H1 (cell line): Measurements from ENCODE around the gene TPRN. TPM values are rescaled to one million over a fixed set of nuclear protein-coding genes. Genes with fewer than 3 reads are reported as not detected.

Experiments
- CTCF ChIA-PET: fragments of 300-600 bp; sonication (Branson Sonifier 250); formaldehyde crosslinking; loops from one replicate; lab custom pipeline; 2021; ENCODE audit not compliant: partially characterized antibody; lab: Charles Lee
- POLR2A ChIA-PET: fragments of 300-600 bp; sonication (Branson Sonifier 250); formaldehyde crosslinking; loops from one replicate; lab custom pipeline; 2021; ENCODE audit warnings: inconsistent platforms; ENCODE audit not compliant: partially characterized antibody; lab: Charles Lee
- DNase-seq, 2 experiments: peaks; one replicate each; pipeline versions ENCODE4 v3.0.0 to v3.0.0-alpha.2; 2010 to 2022; ENCODE audit warnings: low spot score in 2 of 2, low read depth in 1 of 2, mixed read lengths in 1 of 2
- FAIRE-seq: peaks from 2 replicates; lab custom pipeline; 2011; peaks lifted over from hg19 to GRCh38; lab: Jason Lieb, UNC
- H2AFZ ChIP-seq: 2 replicates; pipeline ENCODE4 v1.8.1; 2012; ENCODE audit warnings: low read length, inconsistent platforms
- H2AK5ac ChIP-seq: 2 replicates; pipeline ENCODE4 v1.6.1; 2013; ENCODE audit warnings: low read depth, low read length
- H2BK120ac ChIP-seq: replicated peaks from 2 replicates; pipeline ENCODE3; 2013; ENCODE audit warnings: low read depth, low read length, inconsistent platforms
- H2BK12ac ChIP-seq: 2 replicates; pipeline ENCODE4 v1.6.1; 2013; ENCODE audit warnings: low read depth, low read length
- H2BK15ac ChIP-seq: 2 replicates; pipeline ENCODE4 v1.6.1; 2013; ENCODE audit warnings: low read length
- H2BK20ac ChIP-seq: 2 replicates; pipeline ENCODE4 v1.6.1; 2013; ENCODE audit warnings: low read length
- H2BK5ac ChIP-seq: 2 replicates; pipeline ENCODE4 v1.6.1; 2013; ENCODE audit warnings: low read depth, low read length
- H3K14ac ChIP-seq: 2 replicates; pipeline ENCODE4 v1.6.1; 2013; ENCODE audit warnings: inconsistent platforms; ENCODE audit not compliant: insufficient read length
- H3K18ac ChIP-seq: 2 replicates; pipeline ENCODE4 v1.6.1; 2013; ENCODE audit warnings: low read length; ENCODE audit errors: extremely low read depth
- H3K23ac ChIP-seq: 2 replicates; pipeline ENCODE4 v1.6.1; 2013; ENCODE audit warnings: inconsistent platforms; ENCODE audit not compliant: insufficient read length
- H3K23me2 ChIP-seq: 2 replicates; pipeline ENCODE4 v1.6.1; 2013; ENCODE audit warnings: low read depth, low read length
- H3K27ac ChIP-seq: 2 replicates; pipeline ENCODE4 v1.6.1; 2011; ENCODE audit warnings: low read depth, low read length, inconsistent platforms
- H3K27me3 ChIP-seq, 4 experiments: replicated peaks in 1 of 4; 1 replicate in 1 of 4; 2 replicates in 3 of 4; pipeline versions ENCODE4 v1.6.1 to v1.8.1; 2011 to 2013; ENCODE audit warnings: low read length in 3 of 4, mild to moderate bottlenecking in 3 of 4, inconsistent platforms in 2 of 4, mixed read lengths in 2 of 4, moderate library complexity in 1 of 4; ENCODE audit not compliant: control insufficient read depth in 3 of 4, insufficient read depth in 3 of 4; ENCODE audit errors: extremely low read depth in 1 of 4
- H3K36me3 ChIP-seq, 4 experiments: 2 replicates each; pipeline versions ENCODE4 v1.6.1 to v1.8.1; 2011 to 2013; ENCODE audit warnings: mild to moderate bottlenecking in 4 of 4, low read length in 3 of 4, moderate library complexity in 2 of 4, control low read depth in 1 of 4, inconsistent platforms in 1 of 4; ENCODE audit not compliant: insufficient read depth in 4 of 4, control insufficient read depth in 2 of 4
- H3K4ac ChIP-seq: replicated peaks from 2 replicates; pipeline ENCODE3; 2013; ENCODE audit warnings: low read length, low read depth, mixed read lengths, inconsistent platforms; ENCODE audit not compliant: insufficient read length
- H3K4me1 ChIP-seq, 4 experiments: replicated peaks in 1 of 4; 1 replicate in 1 of 4; 2 replicates in 3 of 4; pipeline versions ENCODE4 v1.6.1 to v1.8.1; 2011 to 2013; ENCODE audit warnings: low read length in 3 of 4, inconsistent platforms in 2 of 4, mixed read lengths in 1 of 4; ENCODE audit not compliant: insufficient read depth in 4 of 4, control insufficient read depth in 3 of 4
- H3K4me2 ChIP-seq, 2 experiments: 2 replicates each; pipeline versions ENCODE4 v1.6.1 to v1.8.1; 2011 to 2013; ENCODE audit warnings: low read depth in 2 of 2, low read length in 2 of 2, control low read depth in 1 of 2, inconsistent platforms in 1 of 2, mild to moderate bottlenecking in 1 of 2; ENCODE audit not compliant: insufficient read depth in 1 of 2
- H3K4me3 ChIP-seq, 4 experiments: fragments of 200-600, 300-600 bp in 1 of 4; sonication (generic), shearing (Covaris generic), sonication (Bioruptor Twin) in 1 of 4; 2 replicates each; pipeline versions ENCODE4 v1.5.1 to v1.8.1; 2011 to 2016; ENCODE audit warnings: low read length in 4 of 4, low read depth in 3 of 4, control low read depth in 2 of 4, inconsistent platforms in 2 of 4, mild to moderate bottlenecking in 2 of 4, mixed read lengths in 1 of 4, moderate library complexity in 1 of 4; ENCODE audit not compliant: insufficient read depth in 2 of 4; ENCODE audit errors: extremely low read depth in 1 of 4
- H3K56ac ChIP-seq: replicated peaks from 2 replicates; pipeline ENCODE3; 2013; ENCODE audit warnings: low read depth, mild to moderate bottlenecking, mixed read lengths, low read length, inconsistent platforms; ENCODE audit not compliant: insufficient read length
- H3K79me1 ChIP-seq: 2 replicates; pipeline ENCODE4 v1.6.1; 2013; ENCODE audit warnings: low read depth, low read length, control low read depth
- H3K79me2 ChIP-seq, 2 experiments: 2 replicates each; pipeline versions ENCODE4 v1.6.1 to v1.8.1; 2012 to 2013; ENCODE audit warnings: low read length in 2 of 2, mild to moderate bottlenecking in 2 of 2, inconsistent platforms in 1 of 2; ENCODE audit not compliant: insufficient read depth in 2 of 2, control insufficient read depth in 1 of 2
- H3K9ac ChIP-seq, 4 experiments: replicated peaks in 1 of 4; 1 replicate in 1 of 4; 2 replicates in 3 of 4; pipeline versions ENCODE4 v1.6.1 to v1.8.1; 2011 to 2013; ENCODE audit warnings: low read depth in 3 of 4, low read length in 3 of 4, control low read depth in 2 of 4, mild to moderate bottlenecking in 2 of 4, moderate library complexity in 2 of 4, inconsistent platforms in 1 of 4; ENCODE audit errors: extremely low read depth in 1 of 4
- H3K9me3 ChIP-seq, 2 experiments: 2 replicates each; pipeline versions ENCODE4 v1.6.1 to v1.8.1; 2012 to 2013; ENCODE audit warnings: mild to moderate bottlenecking in 2 of 2, moderate library complexity in 2 of 2, control low read depth in 1 of 2, inconsistent platforms in 1 of 2, low read depth in 1 of 2, low read length in 1 of 2, mixed read lengths in 1 of 2; ENCODE audit not compliant: insufficient read depth in 2 of 2
- H4K20me1 ChIP-seq, 2 experiments: replicated peaks in 1 of 2; 2 replicates each; pipeline versions ENCODE3 to v1.8.1; 2011 to 2013; ENCODE audit warnings: inconsistent platforms in 2 of 2, low read length in 2 of 2, mild to moderate bottlenecking in 1 of 2; ENCODE audit not compliant: insufficient read depth in 2 of 2, control insufficient read depth in 1 of 2
- H4K5ac ChIP-seq: 2 replicates; pipeline ENCODE4 v1.6.1; 2013; ENCODE audit warnings: low read length, low read depth, mixed read lengths, inconsistent platforms; ENCODE audit not compliant: insufficient read length
- H4K8ac ChIP-seq: 2 replicates; pipeline ENCODE4 v1.8.0; 2013; ENCODE audit warnings: mild to moderate bottlenecking, moderate library complexity, low read length, inconsistent platforms; ENCODE audit not compliant: insufficient read depth; ENCODE audit errors: extremely low read depth
- H4K91ac ChIP-seq: replicated peaks from 2 replicates; pipeline ENCODE3; 2013; ENCODE audit warnings: low read length, mixed read lengths, inconsistent platforms; ENCODE audit not compliant: insufficient read length
- FOSL1 ChIP-seq: IDR thresholded peaks from 2 replicates; pipeline ENCODE4 v1.6.1; 2011; ENCODE audit warnings: mild to moderate bottlenecking, low read depth, low read length, moderate library complexity; ENCODE audit not compliant: insufficient read depth
- GTF2F1 ChIP-seq: IDR thresholded peaks from 2 replicates; pipeline ENCODE4 v1.6.1; 2012; ENCODE audit warnings: low read depth, low read length, improper control_type of control experiment, borderline replicate concordance
- HDAC2 ChIP-seq, 2 experiments: fragments of 300-600 bp in 1 of 2; sonication (generic) in 1 of 2; IDR thresholded peaks; 2 replicates each; pipeline ENCODE4 v1.6.1; 2011 to 2012; ENCODE audit warnings: low read depth in 2 of 2, low read length in 2 of 2, mild to moderate bottlenecking in 2 of 2, moderate library complexity in 2 of 2, borderline replicate concordance in 1 of 2, inconsistent platforms in 1 of 2
- JUN ChIP-seq: IDR thresholded peaks from 2 replicates; pipeline ENCODE4 v1.6.1; 2011; ENCODE audit warnings: low read depth, mild to moderate bottlenecking, improper control_type of control experiment, low read length
- KDM1A ChIP-seq: fragments of 200-600, 300-600 bp; sonication (generic); IDR thresholded peaks from 2 replicates; pipeline ENCODE4 v1.7.1; 2016; ENCODE audit warnings: mild to moderate bottlenecking, low read length, borderline replicate concordance
- RBBP5 ChIP-seq: IDR thresholded peaks from 2 replicates; pipeline ENCODE4 v1.7.1; 2012; ENCODE audit warnings: low read depth, mild to moderate bottlenecking, inconsistent platforms, low read length, moderate library complexity, borderline replicate concordance
- TAF1 ChIP-seq: IDR thresholded peaks from 2 replicates; pipeline ENCODE4 v1.6.1; 2011; ENCODE audit warnings: mild to moderate bottlenecking, low read depth, low read length
- WGBS, 2 experiments: shearing (Covaris generic) in 1 of 2; methylation state at CpG; one replicate each; pipeline versions ENCODE4 v1.1.6 to v1.1.7; 2013 to 2015; ENCODE audit warnings: low lambda C conversion rate in 2 of 2, mixed read lengths in 2 of 2, inconsistent platforms in 1 of 2, low coverage in 1 of 2, missing lambda C conversion rate in 1 of 2; ENCODE audit not compliant: insufficient replicate concordance in 2 of 2, insufficient coverage in 1 of 2, insufficient read length in 1 of 2; ENCODE audit errors: extremely low coverage in 1 of 2, missing lambda C conversion rate in 1 of 2; 5-methylcytosine and 5-hydroxymethylcytosine counted together
- polyA plus RNA-seq, 7 experiments: library from polyadenylated mRNA; depleted of rRNA in 3 of 7; stranded (reverse) in 5 of 7; unstranded in 2 of 7; fragments of >200 nt in 5 of 7; fragments of 200-250 nt in 2 of 7; gene quantifications; 1 replicate in 5 of 7; 2 replicates in 1 of 7; 4 replicates in 1 of 7; pipeline versions ENCODE4 v1.2.1 to v1.2.3, GENCODE V29; 2011 to 2013; ENCODE audit warnings: missing spikeins in 2 of 7, mixed read lengths in 2 of 7
- total RNA-seq: library from RNA; stranded (reverse); fragmentation: NEBNext Ultra II Directional; extraction: Animal tissue kit (Norgen Biotek cat#: 25700); gene quantifications from 2 replicates; pipeline ENCODE4 v1.2.1, GENCODE V29; 2021
- TF ChIP-seq, protein P1 (sequence below), 3 experiments: IDR thresholded peaks; 1 replicate in 2 of 3; 2 replicates in 1 of 3; pipeline versions ENCODE4 v1.5.1 to v1.6.1; 2011; ENCODE audit warnings: low read length in 3 of 3, mild to moderate bottlenecking in 3 of 3, inconsistent platforms in 2 of 3, low read depth in 1 of 3, moderate library complexity in 1 of 3; ENCODE audit not compliant: insufficient read depth in 1 of 3; ENCODE audit errors: control extremely low read depth in 1 of 3

Gene TPRN
- total and polyA plus RNA-seq, 2 of the 8 experiments (the other 6 are each of a cell fraction or from before 2014, with no cell fraction given): 9.7 to 23.2 TPM

DNA sequence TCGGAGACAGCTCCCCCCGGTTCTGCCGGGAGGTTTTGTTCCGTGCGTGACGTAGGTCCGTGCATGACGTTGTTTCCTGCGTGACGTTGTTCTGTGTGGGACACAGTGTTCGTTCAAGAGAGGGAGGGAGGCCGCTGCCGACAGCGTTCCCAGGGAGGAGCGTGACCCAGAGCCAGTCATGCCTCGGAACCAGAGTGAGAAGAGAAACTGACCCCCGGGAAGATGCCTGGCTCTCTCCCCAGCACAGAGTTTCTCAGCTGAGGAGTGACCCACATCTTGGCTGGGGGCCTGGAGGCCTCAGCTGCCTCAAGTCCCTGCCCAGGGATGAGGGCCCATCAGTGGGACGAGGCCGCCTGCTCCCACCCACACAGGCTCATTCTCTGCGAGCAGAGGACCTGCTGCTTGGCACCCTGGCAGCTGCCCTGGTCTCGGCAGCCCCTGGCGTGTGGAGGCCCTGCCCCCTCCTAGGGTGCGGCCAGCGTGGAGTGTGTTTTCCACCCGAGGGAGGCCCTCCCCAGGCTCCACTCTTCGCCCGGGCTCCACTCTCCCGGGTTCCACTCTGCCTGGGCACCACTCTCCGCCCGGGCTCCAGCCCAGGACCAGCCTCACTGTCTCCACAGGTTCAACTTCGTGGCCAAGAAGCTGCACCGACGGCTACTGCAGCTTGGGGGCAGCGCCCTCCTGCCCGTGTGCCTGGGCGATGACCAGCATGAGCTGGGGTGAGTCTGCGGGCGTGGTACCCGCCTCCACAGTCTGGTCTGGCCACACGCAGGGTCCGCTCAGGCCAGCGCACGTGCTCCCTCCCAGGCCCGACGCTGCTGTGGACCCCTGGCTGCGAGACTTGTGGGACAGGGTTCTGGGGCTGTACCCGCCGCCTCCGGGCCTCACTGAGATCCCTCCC is 12.9 kb upstream of the TPRN start:
- no peak for FAIRE-seq
- Histone ChIP-seq H3K79me1 (no peaks in the 10 kb centered on the region; the same call in 1 of the 2 replicates), H4K20me1 (peaks cover 0 to 14% of the 10 kb centered on the region in 2 experiments), H2AFZ (no peak overlapping the region), H3K79me2 (no peaks in the 10 kb centered on the region), H2BK120ac (no peak overlapping the region), H4K8ac (no peak overlapping the region), H4K91ac (no peak overlapping the region), H2BK20ac (no peak overlapping the region), H3K9ac (no peak overlapping the region), H3K56ac (no peak overlapping the region), H3K4ac (no peak overlapping the region), H3K18ac (no peak overlapping the region), H3K27ac (no peak overlapping the region), H3K23me2 (no peaks in the 10 kb centered on the region), H2BK15ac (no peak overlapping the region), H3K9me3 (no peaks in the 10 kb centered on the region), H3K23ac (no peak overlapping the region), H3K4me3 (no peak overlapping the region), H3K27me3 (no peaks in the 10 kb centered on the region), H4K5ac (no peak overlapping the region), H3K4me2 (no peak overlapping the region), H3K4me1 (peaks cover 0 to 6% (median 4%) of the 10 kb centered on the region in 4 experiments; a peak in 5 of 7 replicates), H3K14ac (no peak overlapping the region), H3K36me3 (peaks cover 0 to 22% (median 9%) of the 10 kb centered on the region in 4 experiments; a peak in 7 of 8 replicates), H2BK5ac (no peak overlapping the region), H2BK12ac (no peak overlapping the region), H2AK5ac (no peak overlapping the region)
- WGBS, 2 experiments: 91% methylated on average over 42 of the region's 49 CpGs; no CpG with 5 or more reads in 1 of the 2 experiments
- no peak for DNase-seq
- POLR2A ChIA-PET: interaction anchor here (0.9 to 69.9 kb wide), 10 partner anchors 6 to 84 kb away, joined by 3 to 1462 read pairs (median 6); partner anchors contain the start of genes ANAPC2, CYSRT1, NDOR1 and NELFB
- CTCF ChIA-PET: interaction anchor here (0.5 to 4.0 kb wide), 20 partner anchors 9 to 188 kb away, joined by 3 to 31 read pairs (median 4); partner anchors contain the start of genes ANAPC2, CYSRT1, RNF208 and RNF224
- TF ChIP-seq TAF1 (no peak), HDAC2 (IDR thresholded peaks at IDR 0.05; ENCODE audit: borderline replicate concordance in 1 of 2, low read depth in 2 of 2, low read length in 2 of 2) (no peak), JUN (no peak), FOSL1 (no peak), GTF2F1 (no peak), KDM1A (no peak), RBBP5 (no peak)
- TF ChIP-seq, protein P1, sequence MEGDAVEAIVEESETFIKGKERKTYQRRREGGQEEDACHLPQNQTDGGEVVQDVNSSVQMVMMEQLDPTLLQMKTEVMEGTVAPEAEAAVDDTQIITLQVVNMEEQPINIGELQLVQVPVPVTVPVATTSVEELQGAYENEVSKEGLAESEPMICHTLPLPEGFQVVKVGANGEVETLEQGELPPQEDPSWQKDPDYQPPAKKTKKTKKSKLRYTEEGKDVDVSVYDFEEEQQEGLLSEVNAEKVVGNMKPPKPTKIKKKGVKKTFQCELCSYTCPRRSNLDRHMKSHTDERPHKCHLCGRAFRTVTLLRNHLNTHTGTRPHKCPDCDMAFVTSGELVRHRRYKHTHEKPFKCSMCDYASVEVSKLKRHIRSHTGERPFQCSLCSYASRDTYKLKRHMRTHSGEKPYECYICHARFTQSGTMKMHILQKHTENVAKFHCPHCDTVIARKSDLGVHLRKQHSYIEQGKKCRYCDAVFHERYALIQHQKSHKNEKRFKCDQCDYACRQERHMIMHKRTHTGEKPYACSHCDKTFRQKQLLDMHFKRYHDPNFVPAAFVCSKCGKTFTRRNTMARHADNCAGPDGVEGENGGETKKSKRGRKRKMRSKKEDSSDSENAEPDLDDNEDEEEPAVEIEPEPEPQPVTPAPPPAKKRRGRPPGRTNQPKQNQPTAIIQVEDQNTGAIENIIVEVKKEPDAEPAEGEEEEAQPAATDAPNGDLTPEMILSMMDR (IDR thresholded peaks at IDR 0.05; ENCODE audit: control extremely low read depth in 1 of 3, insufficient read depth in 1 of 3, low read depth in 1 of 3, low read length in 3 of 3): peak in 2 of 3 experiments; percentile 44 to 61; a peak in 2 of 4 replicates
